HG03378 (cell line): Measurements from ENCODE around the gene PRKACB.
A peak's percentile ranks its signal among the peaks of the same experiment; 100 is the strongest.

Experiments
- ATAC-seq: cut with Tn5 transposase; IDR thresholded peaks from one replicate; pipeline ENCODE4 v1.9.1; 2021; ENCODE audit warnings: mild to moderate bottlenecking, moderate library complexity; ENCODE audit not compliant: unreplicated experiment

PRKACB gene

GRCh38 chr1:84155517-84155916, 11.4 kb downstream of the PRKACB start:
- no peak for ATAC-seq

DNA sequence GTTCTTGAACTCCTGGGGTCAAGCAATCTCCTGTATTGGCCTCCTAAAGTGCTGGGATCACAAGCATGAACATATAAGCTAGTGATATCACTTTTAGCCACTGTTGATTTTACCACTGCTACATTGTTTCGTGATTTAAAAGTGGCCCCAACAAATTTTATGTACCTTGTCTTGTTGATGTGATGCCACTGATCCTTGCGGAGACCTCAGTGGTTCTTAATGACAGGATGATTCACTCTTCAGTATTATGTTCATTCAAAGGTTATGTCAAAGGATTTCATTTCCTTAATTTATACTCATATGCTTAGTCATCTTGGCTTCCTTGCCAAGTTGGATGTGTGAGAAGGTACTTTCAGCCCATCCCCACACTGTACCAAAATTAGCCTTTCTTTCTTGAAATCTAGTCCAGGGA, 12.1 kb downstream of the PRKACB start:
- peak; percentile 26 for ATAC-seq

- ATAC-seq = no peak
Observed at GRCh38 chr1:84159533-84160240, 15.6 kb downstream of the PRKACB start.

DNA sequence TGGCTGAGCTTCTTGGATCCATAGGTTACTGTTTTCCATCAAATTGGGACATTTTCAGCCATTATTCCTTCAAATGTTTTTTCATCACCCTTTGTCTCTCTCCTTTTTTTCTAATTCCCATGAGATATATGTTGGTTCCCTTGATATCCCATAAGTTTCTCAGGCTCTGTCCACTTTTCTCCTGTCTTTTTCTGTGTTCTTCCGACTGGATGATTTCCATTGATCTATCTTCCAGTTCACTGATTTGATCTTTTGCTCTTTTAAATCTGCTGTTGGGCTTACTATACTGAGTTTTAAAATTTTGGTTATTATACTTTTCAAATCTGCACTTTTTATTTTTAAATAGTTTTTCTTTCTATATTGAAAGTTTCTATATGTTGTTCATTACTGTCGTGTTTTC, 18.2 kb downstream of the PRKACB start:
- no peak for ATAC-seq

DNA sequence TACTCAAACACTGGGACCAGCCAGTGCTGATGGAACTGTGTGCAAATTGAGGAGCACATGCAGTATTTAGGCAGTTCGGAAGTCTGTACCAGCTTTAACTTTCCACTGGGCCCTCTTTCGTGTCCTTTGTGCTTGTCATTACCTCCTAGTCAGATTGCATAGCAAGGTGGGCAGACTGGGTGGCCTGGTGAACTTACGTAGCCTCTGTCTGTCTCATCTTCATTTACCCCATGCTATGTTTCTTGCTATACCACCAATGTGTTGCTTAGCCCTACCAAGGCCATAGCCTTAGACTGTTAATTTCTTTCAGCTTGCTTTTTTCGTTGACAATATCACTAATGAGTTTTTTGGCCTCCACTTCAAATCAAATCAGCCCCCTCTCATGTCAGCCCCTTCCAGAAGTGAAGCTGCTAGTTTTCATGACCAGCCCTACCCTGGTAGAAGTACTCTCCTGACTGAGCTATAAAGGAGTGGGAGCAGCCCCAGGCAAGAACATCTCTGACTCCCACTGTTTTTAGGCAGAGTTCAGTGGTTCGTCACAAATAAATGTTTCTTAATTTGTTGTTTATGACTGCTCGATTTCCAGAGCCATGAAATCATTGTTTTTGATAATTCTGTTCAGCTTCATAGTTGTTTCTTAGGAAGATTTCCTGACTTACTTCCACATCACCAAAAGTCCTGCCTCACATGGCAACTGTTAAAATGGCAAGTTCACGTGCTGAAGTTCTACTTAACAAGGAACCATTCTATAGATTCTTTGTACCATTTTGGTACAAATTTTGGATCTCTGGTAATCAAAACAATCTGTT, 19.3 kb downstream of the PRKACB start:
- no peak for ATAC-seq

- no peak for ATAC-seq
Observed at GRCh38 chr1:84164161-84164560, 20.1 kb downstream of the PRKACB start.

DNA sequence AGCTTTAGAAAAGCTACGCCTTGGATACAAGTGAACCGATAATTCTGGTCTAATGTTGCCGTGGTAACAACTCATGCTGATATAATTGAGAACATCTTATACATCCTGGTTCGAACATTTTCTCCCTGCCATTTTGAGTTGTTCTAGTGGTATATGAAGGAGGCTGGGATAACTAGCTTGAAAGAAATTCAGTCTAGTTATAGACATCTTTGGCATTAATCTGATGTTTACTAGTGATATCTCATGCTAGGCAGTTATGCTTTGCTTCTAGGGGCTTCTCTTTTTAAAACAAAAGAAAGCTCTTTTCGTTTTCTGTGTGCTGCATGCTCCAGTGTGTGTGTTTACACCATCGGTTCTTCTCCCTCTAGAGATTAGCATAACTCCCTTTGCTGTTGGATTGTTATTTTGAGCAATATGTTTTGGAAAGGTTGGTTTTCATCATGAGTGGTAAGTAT, 20.5 kb downstream of the PRKACB start:
- no peak for ATAC-seq

DNA sequence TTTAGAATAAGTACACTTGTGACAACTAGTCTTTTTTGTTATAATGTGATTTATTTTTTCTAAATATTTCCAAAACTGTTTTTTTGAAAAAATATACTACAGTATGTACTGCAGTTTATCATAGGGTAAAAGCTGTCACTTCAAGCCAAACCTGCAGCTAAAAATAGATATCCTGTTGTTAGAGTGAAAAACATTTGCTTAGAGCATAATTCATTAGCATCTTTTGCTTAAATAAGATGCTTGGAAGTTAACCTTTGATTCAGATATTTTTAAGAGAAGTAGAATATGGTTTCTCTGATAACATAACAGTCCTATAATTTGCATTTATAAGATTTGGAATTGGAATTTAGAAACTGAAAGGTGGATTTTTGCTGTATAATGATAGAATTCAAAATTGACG, 21.5 kb downstream of the PRKACB start:
- no peak for ATAC-seq

- ATAC-seq = peak; percentile 97
Observed at GRCh38 chr1:84166797-84167196, 22.7 kb downstream of the PRKACB start.

DNA sequence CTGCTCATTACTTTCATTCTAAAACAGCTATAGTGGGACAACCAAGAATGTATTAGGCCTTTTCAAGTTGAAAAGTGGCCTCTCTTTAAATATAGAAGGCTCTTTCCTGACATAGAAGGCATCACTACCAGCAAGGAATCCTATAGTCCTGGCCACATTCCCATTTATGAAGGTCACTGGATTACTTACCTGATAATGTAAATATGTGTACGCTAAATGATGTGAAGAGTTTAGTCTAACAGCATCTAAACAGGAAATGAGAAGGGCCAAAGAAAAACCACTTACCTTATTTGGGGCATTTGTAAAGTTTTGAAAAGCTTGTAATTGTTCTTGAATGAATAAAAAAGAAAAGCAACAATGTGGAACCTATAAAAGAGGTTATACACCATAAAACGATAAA, 24.7 kb downstream of the PRKACB start:
- no peak for ATAC-seq

GRCh38 chr1:84170171-84170570, 26.1 kb downstream of the PRKACB start:
- ATAC-seq = no peak

GRCh38 chr1:84171481-84171880, 27.4 kb downstream of the PRKACB start:
- ATAC-seq = no peak

- no peak for ATAC-seq
Observed at GRCh38 chr1:84174051-84174556, 30.0 kb downstream of the PRKACB start.

DNA sequence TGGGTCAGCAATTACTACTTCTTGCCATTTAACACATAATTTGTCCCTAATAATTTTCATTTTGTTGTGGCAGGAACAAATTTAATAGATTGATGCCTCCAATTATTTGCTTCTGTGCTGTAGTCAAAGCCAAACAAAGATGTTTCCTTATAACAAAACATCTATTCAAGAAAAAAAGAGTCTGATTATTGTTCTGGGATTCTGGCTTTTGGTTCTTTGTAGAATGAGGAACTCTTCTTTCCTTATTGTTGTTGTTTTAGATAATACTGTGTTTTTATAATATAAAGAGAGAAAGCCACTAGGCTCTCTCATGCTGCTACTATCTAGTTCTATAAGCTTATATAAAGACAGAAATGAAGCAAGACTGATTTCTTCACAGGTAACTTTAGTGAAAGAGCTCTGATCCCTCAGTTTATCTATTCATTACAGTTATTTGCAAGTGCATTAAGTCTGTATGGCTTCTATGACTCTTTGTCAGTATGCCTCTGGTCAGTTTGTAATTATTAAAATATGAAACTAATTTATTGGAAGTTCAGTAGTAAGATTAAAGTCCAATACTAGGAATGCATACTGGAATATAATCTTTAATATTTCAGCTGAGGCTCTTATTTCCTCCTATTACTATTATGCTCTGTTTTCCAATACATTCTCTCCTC, 37.4 kb downstream of the PRKACB start:
- ATAC-seq = no peak

- no peak for ATAC-seq
Observed at GRCh38 chr1:84190455-84190854, 46.4 kb downstream of the PRKACB start.

GRCh38 chr1:84192681-84193080, 48.6 kb downstream of the PRKACB start:
- ATAC-seq = no peak

GRCh38 chr1:84198832-84199231, 54.8 kb downstream of the PRKACB start:
- ATAC-seq = no peak

- no peak for ATAC-seq
Observed at GRCh38 chr1:84199257-84199656, 55.2 kb downstream of the PRKACB start.

DNA sequence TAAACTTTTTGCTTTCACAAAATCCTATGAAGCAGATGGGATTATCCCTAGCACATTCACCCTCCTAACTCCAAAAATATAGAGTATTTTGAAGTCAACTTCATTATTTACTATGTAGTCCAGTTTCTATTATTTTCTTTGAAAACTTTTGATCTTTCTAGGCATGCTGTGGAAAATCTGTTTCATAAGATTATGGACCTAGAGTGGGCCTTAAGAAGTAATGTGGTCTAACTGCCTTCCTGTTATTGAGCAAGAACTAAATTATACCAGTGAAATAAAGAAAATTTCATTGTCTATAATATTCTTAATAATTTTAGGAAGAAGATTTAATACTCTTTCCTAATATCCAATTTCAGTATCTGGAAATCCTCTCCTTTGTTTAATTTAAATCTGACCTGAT, 58.1 kb downstream of the PRKACB start:
- ATAC-seq = no peak

- ATAC-seq = no peak
Observed at GRCh38 chr1:84206375-84206774, 62.3 kb downstream of the PRKACB start.

- ATAC-seq = no peak
Observed at GRCh38 chr1:84208935-84209334, 64.9 kb downstream of the PRKACB start.
